Measurements from ENCODE around the gene SULT4A1.
"Not testable (repeated sequence)": the region's sequence is repeated elsewhere in the genome, so short reads cannot be mapped to it uniquely, and the experiment has no call there.

Gene SULT4A1

DNA sequence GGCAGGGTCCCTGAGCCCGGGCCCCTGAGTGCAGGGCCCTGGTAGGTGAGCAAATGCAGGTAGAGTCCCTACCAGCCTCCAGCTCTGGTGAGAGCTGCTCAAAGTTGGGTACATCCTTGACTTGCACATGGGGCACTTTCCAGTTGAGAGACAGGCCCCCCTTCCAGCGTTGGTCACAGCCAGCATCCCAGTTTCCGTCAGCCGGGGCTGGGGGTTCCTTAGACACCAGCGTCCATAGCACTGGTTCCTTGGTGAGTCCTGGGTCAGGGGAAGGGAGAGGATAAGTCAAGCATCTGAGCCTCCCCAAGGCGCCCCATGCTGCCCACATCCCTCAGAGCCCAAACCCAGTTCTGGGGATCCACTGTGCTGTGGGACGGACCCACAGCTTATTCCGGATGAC is 23.9 kb upstream of the SULT4A1 start:
- DNase-seq (ENCODE audit: low read depth): no peak

DNA sequence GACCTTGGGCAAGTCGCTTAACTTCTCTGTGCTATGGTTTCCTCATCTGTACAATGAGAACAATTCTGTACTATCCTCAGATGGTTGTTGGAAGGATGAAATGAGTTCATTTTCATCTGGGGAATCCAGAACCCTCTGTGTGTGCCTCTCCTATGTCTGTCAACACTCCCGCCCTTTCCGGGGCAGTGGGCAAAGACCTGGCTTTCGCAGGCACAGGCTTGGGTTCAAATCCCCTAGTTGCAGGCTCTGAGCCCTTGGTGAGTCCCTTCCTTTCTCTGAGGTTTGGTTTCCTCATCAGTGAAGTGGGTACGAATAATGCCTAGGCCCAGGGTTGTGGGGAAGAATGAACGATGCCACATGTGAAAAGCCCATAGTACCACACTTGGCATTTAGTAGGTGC is 23.5 kb upstream of the SULT4A1 start:
- DNase-seq (ENCODE audit: low read depth): no peak

DNA sequence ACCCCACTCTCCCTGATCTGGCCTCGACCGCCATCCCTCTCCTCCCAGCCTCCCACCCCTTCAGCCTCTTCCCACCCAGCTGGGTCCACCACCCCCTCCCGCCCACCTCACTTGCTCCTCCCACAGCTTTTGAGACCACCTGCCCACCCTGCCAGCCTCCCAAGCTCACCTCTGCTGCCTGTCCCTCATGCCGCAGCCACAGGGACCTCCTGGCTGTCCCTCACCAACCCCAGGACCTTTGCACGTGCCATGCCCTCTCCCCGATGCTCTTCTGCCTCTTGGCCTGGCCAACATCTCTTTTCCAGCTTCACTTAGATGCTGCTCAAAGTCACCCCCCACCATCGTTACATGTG is 23.0 kb upstream of the SULT4A1 start:
- no peak for DNase-seq (ENCODE audit: low read depth)

DNA sequence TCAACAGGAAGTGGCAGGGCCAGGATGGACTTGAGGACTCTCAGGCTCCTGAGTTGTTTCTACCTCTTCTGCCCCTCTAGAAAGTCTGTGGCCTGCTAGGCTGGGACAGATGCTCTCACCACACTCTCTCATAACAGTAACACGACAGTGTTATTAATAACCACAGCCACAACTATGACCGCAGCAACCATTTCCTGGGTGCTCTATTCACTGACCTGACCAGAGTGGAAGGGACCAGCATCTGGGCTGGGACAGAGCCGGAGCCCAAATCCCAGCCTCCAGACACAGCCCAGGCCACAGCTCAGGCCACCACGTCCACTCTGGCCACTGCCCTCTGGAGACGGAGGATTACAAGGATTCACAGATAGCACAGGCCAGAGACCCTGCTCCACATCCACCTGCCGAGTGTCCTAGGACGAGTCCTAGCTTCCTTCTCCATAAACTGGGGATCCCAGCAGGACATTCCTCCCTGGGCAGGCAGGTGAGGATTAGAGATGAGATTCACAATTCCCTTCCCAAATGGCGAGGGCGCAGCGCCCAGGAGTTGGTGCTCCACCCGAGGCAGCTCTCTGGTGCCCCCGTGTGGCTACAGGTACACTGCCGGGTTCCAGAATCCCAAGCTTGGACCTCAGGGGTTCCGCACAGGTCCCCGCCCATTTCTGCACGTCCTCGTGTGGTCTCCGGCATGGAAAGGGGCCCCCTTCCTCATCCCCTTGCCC is 22.4 kb upstream of the SULT4A1 start:
- peak; percentile 29 for DNase-seq (ENCODE audit: low read depth)

DNA sequence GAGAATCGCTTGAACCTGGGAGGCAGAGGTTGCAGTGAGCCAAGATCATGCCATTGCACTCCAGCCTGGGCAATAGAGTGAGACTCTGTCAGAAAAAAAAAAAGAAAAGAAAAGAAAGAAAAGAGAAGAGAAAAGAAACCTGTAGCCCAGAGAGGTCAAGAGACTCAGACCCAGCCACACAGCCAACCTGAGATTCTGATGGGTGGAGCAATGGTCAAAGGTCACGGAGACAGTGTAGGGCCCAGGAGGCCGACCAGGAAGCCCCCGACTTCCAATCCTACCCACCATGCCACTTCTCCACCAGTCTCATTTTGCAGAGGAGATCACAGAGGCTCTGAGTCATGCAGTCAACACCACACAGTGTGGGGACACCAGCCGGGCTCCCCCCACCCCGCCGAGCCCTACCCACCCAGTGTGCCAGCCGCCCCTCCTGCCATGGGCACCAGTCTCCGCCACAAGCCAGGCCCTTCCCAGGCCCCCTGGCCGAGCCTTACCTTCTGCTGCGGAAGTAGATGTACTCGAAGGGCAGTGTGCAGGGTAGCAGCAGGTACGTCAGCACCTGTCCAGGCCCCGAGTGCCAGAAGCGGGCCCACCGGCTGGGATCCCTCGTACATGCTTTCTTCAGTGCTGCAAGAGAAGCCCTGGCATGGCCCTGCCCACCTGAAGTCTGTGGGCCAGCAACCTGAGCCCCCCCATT is 21.6 kb upstream of the SULT4A1 start:
- no peak for DNase-seq (ENCODE audit: low read depth)

DNA sequence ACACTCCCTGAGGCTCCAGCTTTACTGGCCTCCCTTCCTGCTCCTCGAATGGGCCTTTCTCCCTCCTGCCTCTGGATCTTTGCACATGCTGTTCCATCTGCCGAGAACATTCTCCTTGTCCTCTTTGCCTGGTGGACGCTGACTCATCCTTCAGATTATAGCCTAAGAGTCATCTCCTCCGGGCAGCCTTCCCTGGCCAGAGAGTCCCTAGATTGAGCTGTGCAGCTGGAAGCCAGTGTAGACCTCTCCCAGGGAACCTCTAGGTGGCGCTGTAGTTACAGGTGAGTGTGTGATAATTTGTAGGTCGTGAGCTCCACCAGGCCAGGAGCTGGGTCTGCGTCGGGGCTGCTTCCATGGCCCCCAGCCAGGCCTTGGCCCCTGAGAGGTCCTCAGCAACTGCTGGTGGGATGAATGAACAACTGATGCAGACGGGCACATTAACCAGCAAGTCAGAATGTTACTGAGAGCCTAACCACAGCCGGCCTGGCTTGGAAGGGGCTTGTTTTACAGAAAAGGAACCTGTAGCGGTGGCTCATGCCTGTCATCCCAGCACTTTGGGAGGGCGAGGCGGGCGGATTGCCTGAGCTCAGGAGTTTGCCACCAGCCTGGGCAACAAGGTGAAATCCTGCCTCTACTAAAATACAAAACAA is 20.8 kb upstream of the SULT4A1 start:
- DNase-seq (ENCODE audit: low read depth): peak; percentile 47

DNA sequence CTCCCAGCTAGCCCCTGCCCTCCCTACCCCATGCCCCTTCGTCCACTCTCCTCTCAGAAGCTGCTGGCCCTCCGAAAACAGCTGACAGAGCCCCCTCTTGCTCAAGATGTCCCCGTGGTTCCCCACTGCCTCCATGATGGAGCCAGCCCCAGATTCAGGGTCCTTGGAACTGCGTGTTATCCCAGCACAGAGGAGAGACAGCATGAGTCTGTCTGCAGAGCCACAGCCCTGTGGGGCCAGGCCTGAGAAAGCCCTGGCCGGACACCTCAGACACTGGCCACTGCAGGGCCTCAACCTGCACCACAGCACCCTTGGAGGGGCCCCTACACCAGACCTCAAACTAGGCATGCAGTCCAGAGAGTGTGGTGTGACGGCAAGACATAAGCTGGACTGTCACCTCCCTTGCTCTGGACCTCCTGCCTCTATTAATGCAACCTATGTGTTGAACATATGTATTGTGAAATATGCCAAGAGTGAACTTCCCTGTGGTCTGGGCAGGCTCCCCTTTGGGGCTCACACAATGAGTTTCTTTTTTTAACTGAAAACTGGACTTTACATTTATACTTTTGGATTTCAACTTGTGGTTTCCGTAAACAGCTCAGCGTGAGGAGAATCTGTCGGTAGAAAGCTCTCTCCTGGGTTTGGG is 19.9 kb upstream of the SULT4A1 start:
- no peak for DNase-seq (ENCODE audit: low read depth)

DNA sequence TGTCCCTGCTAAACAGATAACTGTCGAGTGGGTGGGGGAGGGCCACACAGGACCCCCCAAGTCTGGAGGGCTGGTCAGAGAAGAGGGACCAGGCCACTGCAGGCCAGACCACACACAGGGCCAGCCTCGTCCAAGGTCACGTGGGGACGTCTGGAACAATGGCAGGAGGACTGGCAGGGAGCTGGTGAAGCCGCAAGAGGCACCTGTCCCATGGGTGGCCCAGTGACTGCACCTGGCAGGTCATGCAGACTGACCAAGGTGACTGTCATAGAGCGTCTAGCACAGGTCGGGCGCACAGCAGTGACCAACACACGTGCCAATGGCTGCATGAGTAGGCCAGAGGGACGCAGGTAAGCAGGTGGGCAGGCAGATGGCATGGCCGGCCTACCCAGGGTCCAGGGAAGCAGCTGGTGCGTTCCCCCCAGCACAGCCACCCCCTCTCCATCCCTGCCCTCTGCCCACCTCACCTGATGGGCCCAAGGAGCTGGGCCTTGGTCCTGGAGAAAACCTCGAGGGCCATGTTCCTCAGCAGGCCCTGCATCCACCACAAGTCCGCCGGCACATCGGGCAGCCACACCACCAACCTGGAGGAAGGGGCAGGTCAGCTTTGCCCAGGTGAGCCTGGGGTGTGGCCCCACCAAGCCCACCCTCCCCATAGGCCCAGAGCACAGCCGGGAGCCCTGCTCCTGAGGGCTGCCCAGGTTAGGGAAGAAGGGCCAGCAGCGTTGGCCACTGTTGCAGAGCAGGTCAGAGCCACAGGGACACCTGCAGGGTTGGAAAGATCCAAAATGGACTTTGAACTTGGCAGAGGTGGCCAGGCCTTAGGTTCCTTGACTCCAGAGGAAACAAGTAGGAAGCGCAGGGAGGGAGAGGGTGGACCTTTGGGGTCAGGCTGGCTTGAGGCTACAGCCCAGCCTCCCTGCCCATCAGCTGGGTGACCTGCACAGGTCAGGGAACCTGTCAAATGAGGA is 19.1 kb upstream of the SULT4A1 start:
- no peak for DNase-seq (ENCODE audit: low read depth)

DNA sequence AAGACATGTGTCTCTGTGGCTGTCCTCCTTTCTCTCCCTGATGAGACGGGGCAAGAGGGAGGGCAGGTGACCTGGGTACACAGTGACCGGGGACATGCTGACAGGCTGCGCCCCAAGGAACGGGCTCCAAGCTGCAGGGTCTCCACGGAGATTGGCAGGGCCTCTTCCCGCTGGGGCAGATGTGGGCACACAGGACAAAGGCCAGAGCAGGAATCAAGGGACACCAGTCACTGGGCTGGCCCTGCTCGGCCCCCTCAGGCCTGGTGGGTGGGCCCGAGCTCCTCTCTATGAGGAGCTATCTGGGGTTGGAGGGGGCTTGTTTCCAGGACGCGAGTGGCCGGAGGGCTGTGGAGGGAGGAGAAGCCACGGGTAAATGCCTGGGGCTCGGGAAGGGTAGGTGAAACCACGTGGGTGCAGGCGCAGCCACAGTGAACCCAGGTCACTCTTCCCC is 18.3 kb upstream of the SULT4A1 start:
- no peak for DNase-seq (ENCODE audit: low read depth)

DNA sequence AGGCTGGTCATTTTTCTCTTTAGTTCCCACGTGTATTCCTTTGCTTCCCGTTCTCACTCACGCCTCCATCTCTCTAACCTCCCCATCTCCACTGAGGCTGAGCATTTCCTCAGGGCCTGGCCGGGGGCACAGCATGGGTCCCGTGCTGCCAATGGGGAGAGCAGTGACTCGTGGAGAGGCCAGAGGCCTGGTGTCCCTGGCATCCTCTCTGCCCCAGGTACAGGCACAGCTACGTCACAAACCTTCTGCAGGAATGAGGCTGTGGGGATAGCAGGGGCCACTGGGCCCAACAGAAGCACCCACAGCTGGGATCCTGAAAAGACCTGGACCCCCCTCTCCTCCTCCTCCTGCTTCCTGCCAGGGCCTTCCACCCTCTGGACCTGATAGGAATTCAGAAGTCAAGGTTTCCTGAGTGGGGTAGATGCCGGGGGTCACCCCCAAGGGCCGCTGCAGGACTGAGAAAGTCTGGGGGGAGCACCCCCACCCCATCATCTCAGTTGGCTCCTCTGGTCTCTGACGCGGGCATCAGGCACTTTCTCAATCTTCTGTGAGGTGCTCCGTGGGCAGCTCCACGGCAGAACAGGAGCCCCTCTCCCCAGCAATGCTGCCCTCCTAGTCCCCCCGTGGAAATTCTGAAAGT is 17.7 kb upstream of the SULT4A1 start:
- no peak for DNase-seq (ENCODE audit: low read depth)

DNA sequence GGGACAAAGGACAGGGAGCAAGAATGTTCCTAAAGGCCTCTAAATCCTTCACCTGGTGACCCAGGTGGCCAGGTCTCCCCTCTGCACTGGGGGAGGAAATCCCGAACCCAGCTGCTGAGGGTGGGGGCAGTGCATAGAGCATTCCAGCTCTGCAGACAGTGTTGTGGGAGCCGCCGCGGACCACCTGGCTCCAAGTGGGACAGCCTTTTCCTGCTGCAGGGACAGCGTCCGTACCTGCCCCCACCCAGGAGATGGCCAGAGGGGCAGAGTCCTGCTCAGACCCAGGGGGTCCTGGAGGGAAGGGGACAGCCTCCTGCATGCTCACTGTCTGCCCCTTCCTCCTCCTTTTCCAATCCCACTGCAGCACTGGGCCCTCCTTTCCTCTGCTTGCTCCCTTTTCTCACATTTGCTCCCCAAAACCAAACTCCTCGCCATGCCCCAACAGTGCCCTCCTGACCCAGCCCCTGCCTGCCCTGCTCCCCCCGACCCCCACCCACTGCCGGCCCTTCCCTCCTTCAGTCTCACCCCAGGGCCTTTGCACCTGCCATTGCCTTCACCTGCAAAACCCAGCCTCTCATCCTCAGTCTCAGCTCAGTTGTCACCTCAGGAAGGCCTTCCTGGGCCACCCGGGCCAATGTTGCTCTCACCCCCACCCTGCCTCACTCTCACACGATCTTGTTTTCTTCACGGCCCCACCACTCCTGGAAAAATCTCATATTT is 16.7 kb upstream of the SULT4A1 start:
- no peak for DNase-seq (ENCODE audit: low read depth)

DNA sequence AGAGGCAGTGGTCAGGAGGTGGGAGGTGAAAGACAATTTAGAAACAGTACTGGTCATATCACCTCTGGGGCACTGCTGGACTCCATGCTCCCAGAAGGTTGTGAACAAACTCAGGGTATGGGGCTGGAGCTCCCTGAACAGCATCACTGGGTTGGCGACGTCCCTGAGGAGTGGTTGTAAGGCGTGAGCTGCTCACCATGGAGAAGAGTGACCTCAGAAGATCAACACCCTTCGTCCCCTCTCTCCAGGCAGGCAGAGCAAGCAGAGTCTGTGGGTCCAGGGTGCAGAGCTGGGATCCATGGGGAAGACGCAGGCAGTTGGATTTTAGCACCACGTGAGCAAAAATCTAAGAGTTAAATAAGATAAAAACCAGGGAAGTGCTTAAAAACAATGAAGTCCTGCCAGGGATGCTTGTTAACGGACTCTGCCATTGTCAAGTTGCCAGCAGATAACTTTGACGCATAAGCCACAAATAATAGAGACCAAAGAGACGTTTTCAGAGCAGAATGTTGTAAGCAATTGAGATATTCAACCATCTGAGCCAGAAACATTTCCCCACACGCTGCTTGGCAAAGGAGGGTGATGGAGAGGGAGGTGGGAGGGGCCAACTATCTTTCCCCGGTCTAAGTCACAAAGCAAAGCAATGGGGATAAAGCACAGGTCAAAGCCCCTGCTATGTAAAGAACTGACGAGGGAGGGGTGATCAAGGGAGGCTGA is 15.9 kb upstream of the SULT4A1 start:
- no peak for DNase-seq (ENCODE audit: low read depth)

DNA sequence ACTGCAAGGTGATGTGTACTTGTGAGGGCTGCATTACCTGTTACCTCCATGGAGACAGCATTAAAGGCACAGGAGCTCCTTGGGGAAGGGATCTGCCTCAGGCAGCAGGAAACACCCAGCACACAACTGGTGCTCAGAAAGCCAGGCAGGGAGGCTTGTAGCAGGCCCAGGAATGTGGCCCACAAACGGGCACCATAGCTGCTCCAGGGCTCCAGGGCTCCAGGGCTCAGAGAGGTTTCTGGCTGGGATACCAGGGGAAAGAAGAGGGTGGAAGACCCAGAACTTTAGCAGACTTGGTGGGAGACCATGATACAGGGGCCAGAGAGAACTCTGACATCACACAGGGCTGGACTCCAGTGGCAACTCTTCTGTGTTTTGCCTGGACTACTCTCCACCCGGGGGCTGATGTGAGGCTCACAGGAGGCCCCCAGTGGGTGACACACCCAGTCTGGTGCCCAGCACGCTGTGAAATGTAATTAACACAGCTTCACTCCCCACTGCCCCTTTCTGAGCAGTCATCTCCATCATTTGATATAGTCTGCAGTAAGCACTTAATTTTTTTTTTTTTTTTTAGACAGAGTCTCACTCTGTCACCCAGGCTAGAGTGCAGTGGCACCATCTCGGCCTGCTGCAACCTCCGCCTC is 14.7 kb upstream of the SULT4A1 start:
- DNase-seq (ENCODE audit: low read depth): no peak

DNA sequence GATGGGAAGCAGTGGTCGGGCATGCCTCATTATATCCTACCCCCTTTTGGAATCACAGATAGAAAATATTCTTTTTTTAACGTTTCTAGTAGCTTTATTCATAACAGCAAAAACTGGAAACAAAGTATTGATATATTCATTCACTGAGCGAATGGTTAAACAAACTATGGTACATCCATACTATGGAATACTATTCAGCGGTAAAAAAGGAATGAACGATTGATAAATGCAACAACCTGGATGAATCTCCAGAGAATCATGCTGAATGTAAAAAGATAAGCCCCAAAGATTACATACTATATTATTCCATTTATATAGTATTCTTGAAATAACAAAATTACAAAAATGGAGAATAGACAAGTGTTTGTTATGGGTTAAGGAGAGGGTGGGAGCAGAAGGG is 7.5 kb upstream of the SULT4A1 start:
- DNase-seq (ENCODE audit: low read depth): no peak

DNA sequence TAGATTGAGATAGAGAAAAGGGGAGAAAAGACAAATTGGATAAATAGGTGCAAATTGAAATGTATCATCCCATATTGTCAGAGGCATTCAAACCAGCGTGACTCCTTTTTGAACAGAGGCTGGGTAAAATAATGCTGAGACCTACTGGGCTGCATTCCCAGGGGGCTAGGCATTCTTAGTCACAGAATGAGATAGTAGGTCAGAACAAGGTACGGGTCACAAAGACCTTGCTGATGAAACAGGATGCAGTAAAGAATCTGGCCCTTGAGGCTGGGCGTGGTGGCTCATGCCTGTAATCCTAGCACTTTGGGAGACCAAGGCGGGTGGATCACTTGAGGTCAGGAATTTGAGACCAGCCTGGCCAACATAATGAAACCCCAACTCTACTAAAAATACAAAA is 6.7 kb upstream of the SULT4A1 start:
- DNase-seq (ENCODE audit: low read depth): not testable (repeated sequence)

DNA sequence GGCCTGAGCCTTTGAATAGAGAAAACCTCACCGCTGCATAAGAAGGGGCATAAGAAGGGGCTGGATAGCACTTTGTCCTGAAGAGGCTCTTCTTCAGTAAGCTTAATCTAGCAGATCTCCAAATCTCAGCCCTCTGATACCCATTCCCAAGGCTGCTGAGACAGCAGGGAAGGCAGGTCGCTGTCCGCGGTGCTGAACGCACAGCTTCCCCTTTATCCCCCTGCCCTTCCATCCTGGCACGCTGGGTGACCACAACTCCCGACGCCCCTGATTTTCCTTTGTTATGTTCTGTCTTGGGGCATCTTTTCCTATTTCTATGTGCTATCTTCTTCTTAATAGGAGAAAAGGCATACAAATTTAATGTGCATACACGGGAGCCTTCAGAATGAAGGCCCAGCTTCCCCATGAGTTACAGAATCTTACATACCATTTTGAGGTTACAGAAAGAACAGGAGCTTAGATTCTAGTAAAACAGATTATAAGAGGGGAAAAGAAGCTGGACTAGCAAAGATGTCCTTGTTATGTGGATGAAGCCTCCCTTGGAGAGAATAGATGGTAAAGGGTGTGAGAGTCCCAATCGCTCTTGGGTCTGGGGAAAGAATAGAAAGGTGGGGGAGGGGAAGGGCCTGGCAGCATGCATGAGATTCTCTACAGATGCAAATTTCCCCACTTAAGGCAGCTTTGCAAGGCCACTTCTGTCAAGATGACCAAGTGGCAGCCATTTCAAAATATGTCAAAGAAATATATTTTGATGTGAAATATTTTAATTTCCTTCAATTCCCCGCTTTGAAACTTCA is 5.7 kb upstream of the SULT4A1 start:
- peak; percentile 31 for DNase-seq (ENCODE audit: low read depth)

DNA sequence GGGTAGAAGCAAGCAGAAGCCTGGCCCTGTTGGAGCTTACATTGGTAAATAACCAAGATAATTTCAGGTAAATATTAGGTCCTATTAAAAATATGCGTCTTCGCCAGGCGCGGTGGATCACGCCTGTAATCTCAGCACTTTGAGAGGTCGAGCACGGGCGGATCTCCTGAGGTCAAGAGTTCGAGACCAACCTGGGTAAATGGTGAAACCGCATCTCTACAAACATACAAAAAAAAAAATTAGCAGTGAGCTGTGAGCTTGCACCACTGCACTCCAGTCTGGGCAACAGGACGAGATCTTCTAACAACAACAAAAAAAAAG is 529 bp upstream of the SULT4A1 start:
- no peak for DNase-seq (ENCODE audit: low read depth)

DNA sequence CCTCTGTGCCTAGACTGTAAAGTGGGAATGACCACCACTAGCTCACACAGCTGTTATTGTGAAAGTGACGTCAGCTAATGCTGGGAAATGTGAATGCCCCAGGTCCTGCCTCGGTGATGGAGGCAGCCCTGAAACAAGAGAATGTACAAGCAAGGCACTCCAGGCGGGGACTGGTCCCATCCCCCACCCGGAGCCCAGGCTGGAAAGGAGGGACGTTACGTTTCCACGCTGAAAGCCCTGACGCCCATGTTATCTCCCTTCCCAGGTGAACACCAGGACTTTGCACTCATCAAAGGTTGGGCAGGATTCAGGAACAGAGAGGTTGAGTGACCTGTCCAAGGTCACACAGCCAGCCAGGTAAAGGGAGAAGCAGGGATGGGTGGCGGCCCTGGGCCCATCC is 784 bp downstream of the SULT4A1 start:
- no peak for DNase-seq (ENCODE audit: low read depth)

DNA sequence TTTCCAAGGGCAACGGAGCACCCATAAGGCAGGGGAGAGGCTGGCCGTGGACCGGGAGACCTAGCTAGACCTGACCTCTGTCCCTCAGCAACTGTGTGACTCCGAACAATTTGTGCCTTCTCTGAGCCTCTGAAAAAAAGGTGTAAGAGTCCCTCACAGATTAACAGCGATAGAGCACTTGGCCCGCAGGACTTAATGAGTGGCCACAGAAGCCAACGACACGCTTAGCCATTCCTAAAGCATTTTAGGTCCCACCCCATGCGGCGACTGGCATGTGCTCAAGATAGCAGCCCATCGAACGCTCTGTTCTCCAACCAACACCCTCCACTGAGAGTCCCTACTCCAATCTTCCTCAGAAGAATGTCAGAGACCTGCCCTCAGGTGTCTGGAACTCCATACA is 1.5 kb downstream of the SULT4A1 start:
- no peak for DNase-seq (ENCODE audit: low read depth)

All from stromal cell of bone marrow (primary cell).